IMR-90 (cell line): ENCODE measurements around the gene HES6. TPM values are rescaled to one million over a fixed set of nuclear protein-coding genes. Genes with fewer than 3 reads are reported as not detected.
"Not testable (repeated sequence)": the region's sequence is repeated elsewhere in the genome, so short reads cannot be mapped to it uniquely, and the experiment has no call there.

Source experiments
- ATAC-seq: fragments of 200-7000 bp; cut with Tn5 transposase; 2 replicates; pipeline ENCODE4 v1.9.1; 2020; ENCODE audit warnings: low read depth, mild to moderate bottlenecking, moderate library complexity
- BruUV-seq: library from RNA; stranded (reverse); fragments of 400-500 nt; replicated peaks from 2 replicates; lab custom pipeline; 2021; lab: Mats Ljungman, UMichigan
- CTCF ChIA-PET: fragments of 300-600 bp; formaldehyde crosslinking; extraction: SDS; loops from one replicate; lab custom pipeline; 2021; ENCODE audit warnings: antibody characterized with exemption; lab: Yijun Ruan, JAX
- POLR2A ChIA-PET: fragments of 300-600 bp; sonication (Branson Sonifier 250); formaldehyde crosslinking; loops from one replicate; lab custom pipeline; 2022; ENCODE audit warnings: antibody characterized with exemption; ENCODE audit not compliant: unreplicated experiment; lab: Charles Lee
- DNase-seq: peaks from one replicate; pipeline ENCODE4 v3.0.0; 2013
- H2AFZ ChIP-seq: replicated peaks from 2 replicates; pipeline ENCODE3; 2013; ENCODE audit warnings: low read length, mild to moderate bottlenecking; ENCODE audit not compliant: poor library complexity
- H2AK5ac ChIP-seq: 2 replicates; pipeline ENCODE4 v1.6.1; 2013; ENCODE audit warnings: low read depth, low read length, inconsistent platforms
- H2AK9ac ChIP-seq: replicated peaks from 2 replicates; pipeline ENCODE3; 2013; ENCODE audit warnings: mild to moderate bottlenecking, low read depth, low read length, moderate library complexity; ENCODE audit not compliant: poor library complexity
- H2BK120ac ChIP-seq: 2 replicates; pipeline ENCODE4 v1.6.1; 2013; ENCODE audit warnings: low read depth, low read length, inconsistent platforms
- H2BK15ac ChIP-seq: 3 replicates; pipeline ENCODE4 v1.6.1; 2013; ENCODE audit warnings: low read depth, low read length, inconsistent platforms
- H2BK20ac ChIP-seq: 2 replicates; pipeline ENCODE4 v1.6.1; 2013; ENCODE audit warnings: low read depth, mild to moderate bottlenecking, inconsistent platforms, low read length, moderate library complexity
- H2BK5ac ChIP-seq: 2 replicates; pipeline ENCODE4 v1.6.1; 2013; ENCODE audit warnings: mild to moderate bottlenecking, low read depth, low read length, inconsistent platforms; ENCODE audit not compliant: poor library complexity, severe bottlenecking
- H3K14ac ChIP-seq: replicated peaks from 2 replicates; pipeline ENCODE4 v1.6.1; 2013; ENCODE audit warnings: low read depth, low read length, inconsistent platforms
- H3K18ac ChIP-seq: 2 replicates; pipeline ENCODE4 v1.6.1; 2013; ENCODE audit warnings: low read depth, low read length, control low read depth
- H3K23ac ChIP-seq: 2 replicates; pipeline ENCODE4 v1.6.1; 2013; ENCODE audit warnings: low read depth, low read length, inconsistent platforms
- H3K27ac ChIP-seq: 2 replicates; pipeline ENCODE4 v1.5.1; 2013; ENCODE audit warnings: mild to moderate bottlenecking, control low read depth, low read length; ENCODE audit not compliant: insufficient read depth
- H3K27me3 ChIP-seq: 2 replicates; pipeline ENCODE4 v1.6.1; 2013; ENCODE audit warnings: low read length; ENCODE audit not compliant: control insufficient read depth, insufficient read depth
- H3K36me3 ChIP-seq: 2 replicates; pipeline ENCODE4 v1.6.1; 2013; ENCODE audit warnings: low read length, mixed read lengths; ENCODE audit not compliant: control insufficient read depth, insufficient read depth
- H3K4ac ChIP-seq: 2 replicates; pipeline ENCODE4 v1.6.1; 2013; ENCODE audit warnings: low read depth, low read length, inconsistent platforms
- H3K4me1 ChIP-seq: 2 replicates; pipeline ENCODE4 v1.6.1; 2013; ENCODE audit warnings: low read length, mixed read lengths; ENCODE audit not compliant: control insufficient read depth, insufficient read depth
- H3K4me2 ChIP-seq: 2 replicates; pipeline ENCODE4 v1.6.1; 2013; ENCODE audit warnings: low read depth, mild to moderate bottlenecking, control low read depth, low read length, moderate library complexity
- H3K4me3 ChIP-seq: 2 replicates; pipeline ENCODE4 v1.5.1; 2013; ENCODE audit warnings: low read depth, mild to moderate bottlenecking, control low read depth, low read length, moderate library complexity; ENCODE audit not compliant: insufficient read depth
- H3K56ac ChIP-seq: 2 replicates; pipeline ENCODE4 v1.6.1; 2013; ENCODE audit warnings: low read length, inconsistent platforms; ENCODE audit not compliant: insufficient read depth; ENCODE audit errors: extremely low read depth
- H3K79me1 ChIP-seq, 2 experiments: 2 replicates each; pipeline ENCODE4 v1.6.1; 2013; ENCODE audit warnings: low read length in 2 of 2, inconsistent platforms in 1 of 2, low read depth in 1 of 2
- H3K9ac ChIP-seq: 2 replicates; pipeline ENCODE4 v1.6.1; 2013; ENCODE audit warnings: low read depth, low read length, control low read depth
- H3K9me1 ChIP-seq: 2 replicates; pipeline ENCODE4 v1.6.1; 2013; ENCODE audit warnings: low read length, inconsistent platforms; ENCODE audit not compliant: insufficient read depth
- H3K9me3 ChIP-seq: 2 replicates; pipeline ENCODE4 v1.6.1; 2013; ENCODE audit warnings: low read length; ENCODE audit not compliant: control insufficient read depth, insufficient read depth
- H4K20me1 ChIP-seq: 2 replicates; pipeline ENCODE4 v1.6.1; 2013; ENCODE audit warnings: low read length, inconsistent platforms; ENCODE audit not compliant: insufficient read depth
- H4K5ac ChIP-seq: 2 replicates; pipeline ENCODE4 v1.6.1; 2013; ENCODE audit warnings: mild to moderate bottlenecking, low read depth, low read length, control low read depth
- H4K8ac ChIP-seq, 2 experiments: 2 replicates each; pipeline ENCODE4 v1.6.1; 2013; ENCODE audit warnings: low read depth in 2 of 2, low read length in 2 of 2, control low read depth in 1 of 2, inconsistent platforms in 1 of 2
- H4K91ac ChIP-seq: 2 replicates; pipeline ENCODE4 v1.6.1; 2013; ENCODE audit warnings: low read depth, low read length, inconsistent platforms; ENCODE audit not compliant: insufficient read depth
- WGBS, 2 experiments: methylation state at CpG; one replicate each; pipeline versions ENCODE4 v1.1.5 to v1.1.7; 2013; ENCODE audit warnings: missing lambda C conversion rate in 2 of 2; ENCODE audit not compliant: insufficient read length in 1 of 2; ENCODE audit errors: extremely low coverage in 2 of 2; 5-methylcytosine and 5-hydroxymethylcytosine counted together
- dilution Hi-C: fragments of 300-500 bp; cut with HindIII; formaldehyde crosslinking; loops from one replicate; pipeline ENCODE4 v1.14.3; 2018; ENCODE audit warnings: low sequenced_read_pairs; ENCODE audit not compliant: unreplicated experiment
- in situ Hi-C: fragments of 300-500 bp; cut with MboI; formaldehyde crosslinking; loops from 3 replicates; pipeline ENCODE4 v1.14.3; 2019; ENCODE audit warnings: low sequenced_read_pairs, inconsistent platforms, mixed read lengths
- intact Hi-C: fragments of 100-400 bp; cut with micrococcal nuclease; formaldehyde crosslinking; loops from 2 replicates; pipeline ENCODE4 v1.10.0; 2022
- polyA plus RNA-seq, 3 experiments: library from polyadenylated mRNA; depleted of rRNA; stranded (reverse); fragments of >200 nt; gene quantifications; 2 replicates each; pipeline ENCODE4 v1.2.3, GENCODE V29; 2012; ENCODE audit warnings: low replicate concordance in 1 of 3
- total RNA-seq: library from RNA; depleted of rRNA; stranded (reverse); fragments of >200 nt; gene quantifications from 2 replicates; pipeline ENCODE4 v1.2.3, GENCODE V29; 2012

The HES6 gene
- total and polyA plus RNA-seq, 2 of the 4 experiments (the other 2 are of a cell fraction) = 1.3 to 3.3 TPM

DNA sequence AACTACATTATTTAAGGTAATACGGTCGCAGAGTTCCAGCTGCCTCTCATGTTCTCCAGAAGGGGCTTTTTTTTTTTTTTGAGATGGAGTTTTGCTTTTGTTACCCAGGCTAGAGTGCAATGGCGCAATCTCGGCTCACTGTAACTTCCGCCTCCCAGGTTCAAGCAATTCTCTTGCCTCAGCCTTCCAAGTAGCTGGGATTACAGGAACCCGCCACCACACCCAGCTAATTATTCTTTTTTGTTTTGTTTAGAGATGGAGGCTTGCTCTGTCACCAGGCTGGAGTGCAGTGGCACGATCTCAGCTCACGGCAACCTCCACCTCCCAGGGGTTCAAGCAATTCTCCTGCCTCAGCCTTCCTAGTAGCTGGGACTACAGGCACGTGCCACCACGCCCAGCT lies 33.6 kb upstream of the HES6 start:
- H3K27ac ChIP-seq, H2BK5ac ChIP-seq, H3K4ac ChIP-seq, H3K23ac ChIP-seq, H4K20me1 ChIP-seq, H3K4me2 ChIP-seq, H3K9ac ChIP-seq, ATAC-seq, H2BK15ac ChIP-seq, H2AK9ac ChIP-seq, H4K8ac ChIP-seq, H3K27me3 ChIP-seq, H3K56ac ChIP-seq, H2BK120ac ChIP-seq, H3K9me3 ChIP-seq, H2AK5ac ChIP-seq, H3K4me1 ChIP-seq, H2BK20ac ChIP-seq, H3K9me1 ChIP-seq, H4K91ac ChIP-seq, BruUV-seq, H2AFZ ChIP-seq, dilution Hi-C loops, H3K79me1 ChIP-seq, in situ Hi-C loops, H4K5ac ChIP-seq, H3K18ac ChIP-seq, H3K14ac ChIP-seq, DNase-seq, H3K4me3 ChIP-seq, intact Hi-C loops: not testable (repeated sequence)
- CTCF ChIA-PET = interaction anchor here (1.3 kb wide), 1 partner anchor 10 kb away, joined by 3 read pairs; no protein-coding TSS in a partner anchor
- POLR2A ChIA-PET = interaction anchor here (0.5 kb wide), 1 partner anchor 443 kb away, joined by 5 read pairs; no protein-coding TSS in a partner anchor
- peaks cover 23% of the 10 kb centered on the region for H3K36me3 ChIP-seq
- no CpG with 5 or more reads among the region's 10 CpGs for WGBS, 2 experiments
